ENCODE data around the gene BUD13.
A peak's percentile ranks its signal among the peaks of the same experiment; 100 is the strongest.
"Not testable (repeated sequence)": the region's sequence is repeated elsewhere in the genome, so short reads cannot be mapped to it uniquely, and the experiment has no call there.

The BUD13 gene

GRCh38 chr11:116756044-116756443 lies 16.7 kb downstream of the BUD13 start:
- DNase-seq, result not testable (repeated sequence)

GRCh38 chr11:116750070-116750718 lies 22.6 kb downstream of the BUD13 start:
- DNase-seq, result no peak

GRCh38 chr11:116742104-116742503 lies 30.7 kb downstream of the BUD13 start:
- no peak for DNase-seq

- no peak for DNase-seq
Observed at GRCh38 chr11:116740741-116741140, 32.0 kb downstream of the BUD13 start.

- no peak for DNase-seq
Observed at GRCh38 chr11:116738975-116739374, 33.8 kb downstream of the BUD13 start.

GRCh38 chr11:116736763-116737162 lies 36.0 kb downstream of the BUD13 start:
- no peak for DNase-seq

GRCh38 chr11:116733969-116734508 lies 38.7 kb downstream of the BUD13 start:
- no peak for DNase-seq

GRCh38 chr11:116733043-116733755 lies 39.6 kb downstream of the BUD13 start:
- DNase-seq, result no peak

- peak in 9 of 14 donors; percentile 6 to 67 (median 32) for DNase-seq
Observed at GRCh38 chr11:116732271-116733042, 40.3 kb downstream of the BUD13 start.

GRCh38 chr11:116731821-116732220 lies 41.0 kb downstream of the BUD13 start:
- DNase-seq, result peak in 8 of 14 donors; percentile 17 to 67 (median 48)

GRCh38 chr11:116731097-116731761 lies 41.6 kb downstream of the BUD13 start:
- DNase-seq, result peak in 9 of 14 donors; percentile 16 to 80 (median 53)

- DNase-seq, result peak in 2 of 14 donors; percentile 22 to 41
Observed at GRCh38 chr11:116730601-116731000, 42.2 kb downstream of the BUD13 start.

GRCh38 chr11:116730241-116730561 lies 42.6 kb downstream of the BUD13 start:
- no peak for DNase-seq

GRCh38 chr11:116729501-116730240 lies 43.1 kb downstream of the BUD13 start:
- no peak for DNase-seq

GRCh38 chr11:116727990-116728389 lies 44.8 kb downstream of the BUD13 start:
- DNase-seq, result no peak

- DNase-seq, result peak in 7 of 14 donors; percentile 13 to 84 (median 43)
Observed at GRCh38 chr11:116725434-116726221, 47.2 kb downstream of the BUD13 start.

- DNase-seq, result no peak
Observed at GRCh38 chr11:116724813-116725212, 48.0 kb downstream of the BUD13 start.

GRCh38 chr11:116723511-116723910 lies 49.3 kb downstream of the BUD13 start:
- DNase-seq, result no peak

GRCh38 chr11:116721988-116722387 lies 50.8 kb downstream of the BUD13 start:
- peak in 3 of 14 donors; percentile 24 to 38 (median 31) for DNase-seq

- no peak for DNase-seq
Observed at GRCh38 chr11:116720895-116721294, 51.9 kb downstream of the BUD13 start.

GRCh38 chr11:116718955-116719501 lies 53.8 kb downstream of the BUD13 start:
- DNase-seq, result no peak

Measured in C1 segment of cervical spinal cord (tissue), 14 donors.